ENCODE data around the gene CYP19A1. TPM values are rescaled to one million over a fixed set of nuclear protein-coding genes. Genes with fewer than 3 reads are reported as not detected.

The CYP19A1 gene
- total RNA-seq, 1 donor from 2014 or later, result not detected

Other genes starting within 250 kb of the CYP19A1 start
- gene TNFAIP8L3, start 243.7 kb downstream of the CYP19A1 start, total RNA-seq, result 91.5 and 154 TPM in 2 replicates
- not detected in 2 replicates for gene GLDN, start 3.1 kb upstream of the CYP19A1 start, total RNA-seq